Activated T-helper 1 cell treated with anti-CD3 and anti-CD28 coated beads, Interleukin-12 subunit alpha, Interleukin-12 subunit beta, Interleukin-2, Interleukin-4 antibody, amounts not matched to agents 30 ng/mL and 10 ng/mL and 1 ng/mL, durations not matched to agents 14 hours and 24 hours and 36 hours (primary cell): ENCODE data around the gene MUC4. TPM values are rescaled to one million over a fixed set of nuclear protein-coding genes. Genes with fewer than 3 reads are reported as not detected.
"Not testable (repeated sequence)": the region's sequence is repeated elsewhere in the genome, so short reads cannot be mapped to it uniquely, and the experiment has no call there.

Source experiments
- DNase-seq: peaks from one replicate; pipeline ENCODE4 v3.0.0; 2021; ENCODE audit warnings: low spot score
- H3K27ac Mint-ChIP-seq: one replicate; pipeline ENCODE4 v1.8.0; 2021; ENCODE audit warnings: mild to moderate bottlenecking, mixed read lengths
- H3K27me3 Mint-ChIP-seq: one replicate; pipeline ENCODE4 v1.8.0; 2022; ENCODE audit warnings: mild to moderate bottlenecking, moderate library complexity, mixed read lengths; ENCODE audit not compliant: insufficient read depth
- H3K36me3 Mint-ChIP-seq: one replicate; pipeline ENCODE4 v1.8.0; 2021; ENCODE audit warnings: low read depth, mixed read lengths
- H3K4me1 Mint-ChIP-seq: one replicate; pipeline ENCODE4 v1.8.0; 2021; ENCODE audit warnings: low read depth, mixed read lengths
- H3K4me3 Mint-ChIP-seq: one replicate; pipeline ENCODE4 v1.8.0; 2021; ENCODE audit warnings: mild to moderate bottlenecking, moderate library complexity, mixed read lengths
- H3K9me3 Mint-ChIP-seq: one replicate; pipeline ENCODE4 v1.8.0; 2021; ENCODE audit warnings: mixed read lengths
- intact Hi-C: fragments of 100-400 bp; cut with micrococcal nuclease; formaldehyde crosslinking; loops from one replicate; pipeline ENCODE4 v1.15.1; 2024
- total RNA-seq: library from RNA; stranded (reverse); gene quantifications from 2 replicates; pipeline ENCODE4 v1.2.3, GENCODE V29; 2022

Gene MUC4
- total RNA-seq, 1 donor from 2014 or later, result 2.4 TPM

DNA sequence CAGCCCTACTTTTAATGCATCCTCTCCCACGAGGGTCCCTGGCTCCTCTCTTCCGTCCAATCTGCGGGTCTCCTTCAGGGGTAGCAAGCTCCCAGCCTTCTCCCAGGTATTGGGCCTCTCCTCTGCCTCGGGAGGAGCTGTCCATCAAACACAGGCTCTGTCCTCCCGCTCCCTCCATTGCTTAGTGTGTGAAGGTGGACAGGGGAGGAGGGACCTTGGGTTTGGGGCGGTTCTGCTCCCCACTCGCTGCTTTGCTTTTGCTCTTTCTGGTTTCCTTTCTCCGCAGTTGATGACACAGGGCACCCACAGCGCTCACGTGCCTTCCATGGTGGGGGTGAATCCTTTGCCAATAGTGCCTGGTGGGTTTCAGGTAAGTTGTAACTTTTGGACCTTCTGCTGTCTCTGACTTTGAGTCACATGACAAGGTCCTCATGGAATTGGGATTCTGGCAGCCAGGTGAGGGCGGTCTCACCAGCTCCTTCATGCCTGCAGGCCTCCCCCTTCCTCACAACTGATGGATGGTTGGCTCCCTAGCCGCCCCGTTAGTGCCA lies 72.1 kb downstream of the MUC4 start:
- no peaks in the 10 kb centered on the region for H3K4me1 Mint-ChIP-seq
- no peak for DNase-seq
- peaks cover 3% of the 10 kb centered on the region for H3K36me3 Mint-ChIP-seq
- H3K27ac Mint-ChIP-seq, result no peak overlapping the region
- H3K27me3 Mint-ChIP-seq, result peaks cover 9% of the 10 kb centered on the region
- intact Hi-C loops, result no loop called here
- no peak overlapping the region for H3K4me3 Mint-ChIP-seq
- no peaks in the 10 kb centered on the region for H3K9me3 Mint-ChIP-seq

DNA sequence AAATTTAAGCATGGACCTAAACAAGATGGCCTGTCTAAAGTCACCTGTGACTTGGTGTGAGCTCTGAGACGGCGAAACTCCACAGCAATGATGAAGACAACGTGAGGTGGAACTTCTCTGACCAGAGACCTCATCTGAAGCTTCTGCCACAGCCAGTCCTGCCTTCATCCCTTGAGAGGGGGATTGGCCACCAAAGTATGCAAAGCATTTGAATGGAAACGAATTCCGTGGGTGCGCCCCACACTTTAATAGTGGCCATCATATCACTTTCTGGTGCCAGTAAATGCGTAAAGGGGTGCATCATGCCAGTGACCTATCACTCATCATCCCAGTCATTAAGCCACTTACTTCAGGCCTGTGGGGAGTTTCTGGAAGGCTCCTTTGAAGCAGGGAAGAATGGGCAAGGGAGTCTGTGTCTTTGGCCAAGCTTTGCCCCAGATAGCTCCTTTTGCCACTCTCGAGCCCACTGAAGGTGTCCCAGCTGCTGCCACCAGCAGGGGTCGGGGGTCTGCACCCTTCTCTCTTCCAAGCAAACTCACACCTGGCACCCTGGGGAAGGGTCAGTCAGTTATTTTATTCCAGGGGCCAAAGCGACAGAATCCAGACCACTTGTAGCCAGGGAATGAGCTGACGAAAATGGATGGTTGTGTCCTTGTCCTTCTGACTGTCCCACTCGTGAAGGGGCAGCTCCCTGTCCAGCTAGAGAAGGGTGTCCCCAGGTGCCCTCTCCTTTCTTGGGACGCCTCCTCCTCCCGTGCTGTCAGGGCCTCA lies 73.3 kb downstream of the MUC4 start:
- no peak for DNase-seq
- intact Hi-C loops, result no loop called here
- H3K36me3 Mint-ChIP-seq, result peaks cover 3% of the 10 kb centered on the region

DNA sequence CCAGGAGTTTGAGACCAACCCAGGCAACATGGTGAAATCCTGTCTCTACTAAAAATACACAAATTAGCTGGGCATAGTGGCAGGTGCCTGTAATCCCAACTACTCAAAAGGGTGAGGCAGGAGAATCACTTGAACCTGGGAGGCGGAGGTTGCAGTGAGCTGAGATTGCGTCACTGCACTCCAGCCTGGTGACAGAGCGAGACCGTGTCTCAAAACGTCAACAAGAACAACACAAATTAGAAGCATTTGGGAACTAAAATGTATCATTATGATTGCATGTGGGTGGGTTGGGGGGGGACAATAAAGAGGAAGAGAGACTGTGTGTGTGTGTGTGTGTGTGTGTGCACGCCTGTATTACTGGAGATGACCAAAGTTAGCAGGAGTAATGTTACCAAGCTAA lies 73.9 kb downstream of the MUC4 start:
- H3K27ac Mint-ChIP-seq, H3K36me3 Mint-ChIP-seq, DNase-seq, intact Hi-C loops, H3K27me3 Mint-ChIP-seq, H3K4me1 Mint-ChIP-seq, H3K4me3 Mint-ChIP-seq, H3K9me3 Mint-ChIP-seq: not testable (repeated sequence)

More for the DNA sequence above, 73.3 kb downstream of the MUC4 start:
- H3K27ac Mint-ChIP-seq, result no peak overlapping the region
- no peaks in the 10 kb centered on the region for H3K9me3 Mint-ChIP-seq
- H3K4me1 Mint-ChIP-seq, result no peaks in the 10 kb centered on the region
- peaks cover 8% of the 10 kb centered on the region for H3K27me3 Mint-ChIP-seq
- no peak overlapping the region for H3K4me3 Mint-ChIP-seq

DNA sequence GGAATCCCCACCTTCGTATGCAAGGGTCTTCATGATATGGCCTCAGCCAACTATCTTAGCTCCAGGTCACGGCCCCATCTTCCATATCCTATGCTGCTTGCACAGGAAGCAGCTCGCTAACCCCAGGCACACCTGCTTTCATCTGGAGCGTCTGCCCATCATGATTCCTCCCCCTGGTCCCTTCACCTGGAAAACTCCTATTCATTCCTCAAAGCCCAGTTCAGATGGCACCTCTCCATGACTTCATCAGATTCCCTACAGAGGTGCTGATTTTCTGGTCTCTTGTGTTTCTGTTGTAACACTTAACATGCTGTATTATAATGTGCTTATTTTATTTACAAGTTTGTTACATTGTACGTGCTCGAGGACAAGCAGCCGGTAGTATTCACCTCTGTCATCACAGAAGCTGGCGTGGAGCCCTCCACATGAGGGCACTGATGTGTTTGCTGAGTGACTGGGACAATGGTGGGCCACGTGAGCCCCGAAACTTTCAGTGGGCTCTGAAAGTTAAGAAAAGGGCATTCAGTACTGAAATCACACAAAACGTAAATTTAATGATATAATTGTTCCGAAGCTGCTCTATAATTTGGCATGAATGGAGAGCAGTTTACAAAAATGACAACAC lies 74.8 kb downstream of the MUC4 start:
- peaks cover 4% of the 10 kb centered on the region for H3K27me3 Mint-ChIP-seq
- H3K27ac Mint-ChIP-seq, result no peak overlapping the region
- DNase-seq, result no peak
- H3K36me3 Mint-ChIP-seq, result peaks cover 3% of the 10 kb centered on the region
- no peaks in the 10 kb centered on the region for H3K4me1 Mint-ChIP-seq
- intact Hi-C loops, result no loop called here
- no peak overlapping the region for H3K4me3 Mint-ChIP-seq
- no peaks in the 10 kb centered on the region for H3K9me3 Mint-ChIP-seq

DNA sequence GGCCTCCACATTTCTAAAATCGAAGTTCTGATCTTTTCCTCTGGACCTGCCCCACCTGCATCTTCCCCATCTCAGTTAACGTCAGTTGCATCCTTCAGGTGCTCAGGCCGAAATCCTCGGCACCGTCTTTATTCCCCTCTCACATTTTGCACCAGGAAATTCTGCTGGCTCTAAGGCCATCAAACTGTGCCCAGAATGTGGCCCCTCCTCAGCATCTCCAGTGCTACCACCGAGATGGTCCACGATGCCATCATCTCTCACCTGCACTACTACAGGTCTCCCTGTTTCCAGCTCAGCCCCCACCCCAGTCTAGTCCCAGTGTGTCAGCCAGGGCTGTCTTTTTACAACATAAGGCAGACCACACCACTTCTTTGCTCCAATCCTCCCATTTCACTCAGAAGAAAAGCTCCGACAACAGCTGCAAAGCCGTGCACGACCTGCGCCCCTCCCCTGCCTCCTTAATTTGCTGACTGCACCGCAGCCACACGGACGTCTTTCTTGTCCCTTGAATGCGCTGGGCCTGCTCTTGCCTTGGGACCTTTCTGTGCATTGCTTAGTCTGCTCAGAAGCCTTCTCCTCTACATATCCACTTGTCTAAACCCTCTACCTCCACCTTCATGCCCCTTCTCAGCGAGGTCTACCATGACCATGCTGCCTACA lies 76.6 kb downstream of the MUC4 start:
- Mint-ChIP-seq H3K36me3 (peaks cover 4% of the 10 kb centered on the region), H3K4me3 (no peak overlapping the region), H3K27me3 (no peaks in the 10 kb centered on the region), H3K27ac (no peak overlapping the region), H3K9me3 (no peaks in the 10 kb centered on the region), H3K4me1 (no peaks in the 10 kb centered on the region)
- intact Hi-C loops, result no loop called here
- DNase-seq, result no peak

DNA sequence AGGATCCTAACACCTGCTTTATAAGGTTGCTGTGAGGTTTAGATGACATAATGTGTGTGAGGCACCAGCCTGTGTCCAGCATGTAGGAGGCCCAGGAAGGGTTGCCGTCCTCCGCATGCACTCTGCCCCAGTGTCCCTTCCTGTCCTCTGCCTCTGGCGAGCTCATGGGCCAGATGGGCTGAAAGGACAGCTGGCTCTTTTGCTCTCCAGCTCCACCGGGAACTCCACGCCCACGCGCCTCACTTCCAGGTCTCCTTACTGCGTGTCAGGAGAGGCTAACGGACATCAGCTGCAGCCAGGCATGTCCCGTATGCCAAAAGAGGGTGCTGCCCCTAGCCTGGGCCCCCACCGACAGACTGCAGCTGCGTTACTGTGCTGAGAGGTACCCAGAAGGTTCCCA lies 78.8 kb downstream of the MUC4 start:
- H3K4me3 Mint-ChIP-seq, result no peak overlapping the region
- no peak overlapping the region for H3K27ac Mint-ChIP-seq
- H3K9me3 Mint-ChIP-seq, result no peaks in the 10 kb centered on the region
- H3K36me3 Mint-ChIP-seq, result peaks cover 5% of the 10 kb centered on the region
- DNase-seq, result no peak
- intact Hi-C loops, result no loop called here
- H3K4me1 Mint-ChIP-seq, result no peaks in the 10 kb centered on the region
- H3K27me3 Mint-ChIP-seq, result no peaks in the 10 kb centered on the region

DNA sequence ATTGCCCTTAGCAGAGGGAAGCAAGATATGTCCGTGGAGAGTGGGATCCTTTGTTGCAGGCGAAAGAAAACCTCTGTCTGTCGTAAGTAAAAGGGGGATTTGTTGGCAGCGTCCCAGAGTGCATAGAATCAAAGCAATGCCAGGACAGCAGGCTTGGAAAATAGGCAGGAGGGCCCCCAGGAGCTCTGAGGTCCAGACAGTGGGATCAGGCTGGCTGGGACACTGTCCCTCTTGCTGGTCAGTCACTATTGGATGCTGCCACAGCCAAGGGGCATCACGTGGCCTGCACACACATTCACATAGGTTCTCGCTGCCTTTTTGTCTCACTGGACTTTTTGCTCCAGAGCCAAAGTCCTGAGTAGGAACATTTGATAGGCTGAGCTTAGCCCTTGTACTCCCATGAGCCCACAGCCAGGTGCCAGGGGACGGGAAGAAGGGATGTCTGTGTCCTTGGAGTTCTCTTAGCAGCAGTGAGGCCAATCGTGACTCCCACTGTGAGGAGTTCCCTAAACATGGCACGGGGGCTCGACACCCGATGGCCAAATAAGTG lies 80.3 kb downstream of the MUC4 start:
- Mint-ChIP-seq H3K9me3 (no peaks in the 10 kb centered on the region), H3K27ac (no peak overlapping the region), H3K27me3 (no peaks in the 10 kb centered on the region), H3K4me1 (no peaks in the 10 kb centered on the region), H3K36me3 (peaks cover 5% of the 10 kb centered on the region), H3K4me3 (no peak overlapping the region)
- intact Hi-C loops, result no loop called here
- DNase-seq, result no peak

DNA sequence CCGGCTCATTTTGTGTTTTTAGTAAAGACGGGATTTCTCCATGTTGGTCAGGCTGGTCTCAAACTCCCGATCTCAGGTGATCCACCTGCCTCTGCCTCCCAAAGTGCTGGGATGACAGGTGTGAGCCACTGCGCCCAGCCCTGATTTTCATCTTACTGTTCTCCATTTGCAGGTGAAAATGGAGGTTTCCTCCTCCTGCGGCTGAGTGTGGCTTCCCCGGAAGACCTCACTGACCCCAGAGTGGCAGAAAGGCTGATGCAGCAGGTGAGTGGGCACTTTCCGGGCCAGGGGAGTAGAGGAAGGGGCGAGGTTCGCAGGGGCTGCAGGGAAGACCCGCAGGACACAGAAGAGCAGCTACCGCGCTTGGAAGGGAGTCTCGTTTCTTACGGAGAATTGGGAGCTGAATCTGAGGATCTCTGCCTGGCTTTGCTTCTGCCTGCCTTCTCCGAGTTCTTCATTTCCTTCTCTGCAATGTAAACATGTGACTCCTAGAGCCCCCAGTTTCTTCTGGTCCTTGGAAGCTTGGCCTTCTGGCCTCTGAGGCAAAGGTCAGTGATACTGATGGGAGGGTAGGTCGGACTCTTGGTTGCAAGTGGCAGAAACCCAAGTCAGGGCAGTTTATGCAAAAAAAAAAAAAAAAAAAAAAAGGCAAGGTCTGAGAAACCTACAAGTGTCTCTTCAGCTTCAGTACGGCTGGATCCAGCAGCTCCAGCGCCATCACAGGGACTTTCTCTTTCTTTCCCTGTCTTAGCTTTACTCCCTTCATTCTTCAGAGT lies 82.1 kb downstream of the MUC4 start:
- no peak overlapping the region for H3K4me3 Mint-ChIP-seq
- no peak for DNase-seq
- H3K4me1 Mint-ChIP-seq, result no peaks in the 10 kb centered on the region
- no peaks in the 10 kb centered on the region for H3K9me3 Mint-ChIP-seq
- no peaks in the 10 kb centered on the region for H3K27me3 Mint-ChIP-seq
- H3K27ac Mint-ChIP-seq, result no peak overlapping the region
- peaks cover 3% of the 10 kb centered on the region for H3K36me3 Mint-ChIP-seq
- intact Hi-C loops, result loop anchor here (1.0 kb wide), 1 partner anchor 15 kb away; no protein-coding TSS in a partner anchor

DNA sequence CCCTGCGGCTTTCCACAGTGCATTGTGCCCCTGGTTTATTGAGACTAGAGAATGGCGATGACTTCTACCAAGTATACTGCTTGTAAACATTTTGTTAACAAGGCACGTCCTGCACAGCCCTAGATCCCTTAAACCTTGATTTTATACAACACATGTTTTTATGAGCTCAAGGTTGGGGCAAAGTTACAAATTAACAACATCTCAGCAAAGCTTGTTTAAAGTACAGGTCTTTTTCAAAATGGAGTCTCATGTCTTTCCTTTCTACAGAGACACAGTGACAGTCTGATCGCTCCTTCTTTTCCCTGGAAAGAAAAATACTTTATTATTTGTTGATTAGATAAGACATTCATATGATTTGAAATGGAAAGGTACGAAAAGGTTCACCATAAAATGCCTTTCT lies 82.9 kb downstream of the MUC4 start:
- H3K27ac Mint-ChIP-seq, H3K27me3 Mint-ChIP-seq, H3K4me1 Mint-ChIP-seq, DNase-seq, H3K4me3 Mint-ChIP-seq, H3K9me3 Mint-ChIP-seq, H3K36me3 Mint-ChIP-seq, intact Hi-C loops: not testable (repeated sequence)

DNA sequence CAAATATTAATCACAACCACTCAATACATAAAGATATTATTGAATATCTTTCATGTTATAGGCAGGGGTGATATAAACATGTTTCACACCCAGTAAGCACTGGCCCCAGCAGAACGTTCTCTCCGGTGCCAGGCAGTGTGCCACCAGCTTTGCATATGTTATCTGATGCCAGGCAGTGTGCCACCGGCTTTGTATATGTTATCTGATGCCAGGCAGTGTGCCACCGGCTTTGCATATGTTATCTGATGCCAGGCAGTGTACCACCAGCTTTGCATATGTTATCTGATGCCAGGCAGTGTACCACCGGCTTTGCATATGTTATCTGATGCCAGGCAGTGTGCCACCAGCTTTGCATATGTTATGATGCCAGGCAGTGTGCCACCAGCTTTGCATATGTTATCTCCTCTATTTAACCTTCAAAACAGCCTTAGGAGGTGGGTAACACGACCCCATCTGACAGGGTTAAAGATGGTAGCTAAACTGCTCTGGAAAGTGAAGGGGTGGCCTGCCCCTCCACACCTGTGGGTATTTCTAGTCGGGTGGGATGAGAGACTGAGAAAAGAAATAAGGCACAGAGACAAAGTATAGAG lies 84.0 kb downstream of the MUC4 start:
- DNase-seq, result no peak
- no peak overlapping the region for H3K4me3 Mint-ChIP-seq
- no peak overlapping the region for H3K27ac Mint-ChIP-seq
- peaks cover 3% of the 10 kb centered on the region for H3K36me3 Mint-ChIP-seq
- no peaks in the 10 kb centered on the region for H3K4me1 Mint-ChIP-seq
- no peaks in the 10 kb centered on the region for H3K27me3 Mint-ChIP-seq
- H3K9me3 Mint-ChIP-seq, result no peaks in the 10 kb centered on the region
- intact Hi-C loops, result no loop called here

DNA sequence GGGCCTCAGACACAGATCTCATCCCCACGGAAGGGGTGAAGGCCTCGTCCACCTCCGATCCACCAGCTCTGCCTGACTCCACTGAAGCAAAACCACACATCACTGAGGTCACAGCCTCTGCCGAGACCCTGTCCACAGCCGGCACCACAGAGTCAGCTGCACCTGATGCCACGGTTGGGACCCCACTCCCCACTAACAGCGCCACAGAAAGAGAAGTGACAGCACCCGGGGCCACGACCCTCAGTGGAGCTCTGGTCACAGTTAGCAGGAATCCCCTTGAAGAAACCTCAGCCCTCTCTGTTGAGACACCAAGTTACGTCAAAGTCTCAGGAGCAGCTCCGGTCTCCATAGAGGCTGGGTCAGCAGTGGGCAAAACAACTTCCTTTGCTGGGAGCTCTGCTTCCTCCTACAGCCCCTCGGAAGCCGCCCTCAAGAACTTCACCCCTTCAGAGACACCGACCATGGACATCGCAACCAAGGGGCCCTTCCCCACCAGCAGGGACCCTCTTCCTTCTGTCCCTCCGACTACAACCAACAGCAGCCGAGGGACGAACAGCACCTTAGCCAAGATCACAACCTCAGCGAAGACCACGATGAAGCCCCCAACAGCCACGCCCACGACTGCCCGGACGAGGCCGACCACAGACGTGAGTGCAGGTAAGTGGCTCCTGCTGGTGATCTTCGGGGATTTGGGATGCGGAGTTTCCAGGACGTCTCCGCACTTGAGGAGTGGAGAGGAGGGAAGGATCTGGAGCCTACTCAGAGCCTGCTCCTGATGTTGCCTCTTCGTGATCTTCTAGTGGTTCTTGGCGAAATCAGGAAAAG lies 85.6 kb downstream of the MUC4 start:
- H3K36me3 Mint-ChIP-seq, H3K4me3 Mint-ChIP-seq, H3K27ac Mint-ChIP-seq, DNase-seq, intact Hi-C loops, H3K4me1 Mint-ChIP-seq, H3K9me3 Mint-ChIP-seq, H3K27me3 Mint-ChIP-seq: not testable (repeated sequence)
